NCI-H1105 (cell line): ENCODE data around the gene AFF3.
"Not testable (repeated sequence)": the region's sequence is repeated elsewhere in the genome, so short reads cannot be mapped to it uniquely, and the experiment has no call there.

ENCODE experiments used
- DNase-seq: peaks from one replicate; lab custom pipeline; 2025; lab: John Stamatoyannopoulos, UW

AFF3 gene

GRCh38 chr2:100148883-100149282 lies 6.5 kb upstream of the AFF3 start:
- no peak for DNase-seq

DNA sequence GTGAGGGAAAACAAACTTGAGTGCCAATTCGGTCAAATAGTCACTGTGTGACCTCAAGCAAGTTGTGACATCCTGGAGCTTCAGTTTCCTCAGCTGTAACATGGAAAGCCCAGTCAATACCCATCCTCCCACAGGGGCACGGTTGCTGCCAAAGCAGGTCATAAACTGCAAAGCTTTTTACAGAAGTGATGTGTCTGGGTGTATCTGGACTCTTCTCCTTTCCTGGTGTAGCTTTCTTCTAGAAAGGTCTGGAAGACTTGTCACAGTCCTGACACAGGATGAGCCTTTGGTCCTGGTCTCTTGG lies 4.2 kb upstream of the AFF3 start:
- DNase-seq: no peak

DNA sequence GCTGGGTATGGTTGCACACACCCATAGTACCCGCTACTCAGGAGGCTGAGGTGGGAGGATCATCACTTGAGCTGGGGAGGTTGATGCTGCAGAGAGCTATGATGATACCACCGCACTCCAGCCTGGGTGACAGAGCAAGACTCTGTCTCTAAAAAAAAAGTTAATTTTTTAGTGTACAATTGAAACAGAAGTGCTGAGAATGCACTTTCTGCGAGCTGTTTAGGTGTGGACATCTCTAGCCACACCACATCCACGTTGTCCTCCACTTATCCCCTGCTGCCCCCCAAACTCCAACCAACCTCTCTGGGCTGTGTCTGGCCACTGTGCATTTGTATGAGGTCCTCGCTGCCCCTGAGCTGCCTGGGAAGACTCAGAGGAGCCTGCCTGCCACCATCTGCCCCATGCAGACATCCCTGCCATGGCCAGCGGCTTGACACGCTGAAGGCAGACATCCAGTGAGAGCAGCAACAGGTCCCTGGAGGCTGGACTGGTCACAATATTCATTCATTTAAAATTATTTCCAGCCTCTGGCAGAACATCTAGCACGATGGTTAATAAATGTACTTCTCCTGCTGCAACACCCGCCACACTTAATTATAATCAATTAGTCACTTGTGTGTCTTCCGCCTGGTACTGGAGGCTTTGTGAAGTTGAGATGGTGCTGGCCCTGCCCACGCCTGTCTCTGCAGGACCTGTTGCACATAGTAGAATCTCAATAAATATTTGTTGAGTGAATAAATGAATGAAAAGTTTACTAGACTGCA lies 3.7 kb upstream of the AFF3 start:
- DNase-seq: no peak

DNA sequence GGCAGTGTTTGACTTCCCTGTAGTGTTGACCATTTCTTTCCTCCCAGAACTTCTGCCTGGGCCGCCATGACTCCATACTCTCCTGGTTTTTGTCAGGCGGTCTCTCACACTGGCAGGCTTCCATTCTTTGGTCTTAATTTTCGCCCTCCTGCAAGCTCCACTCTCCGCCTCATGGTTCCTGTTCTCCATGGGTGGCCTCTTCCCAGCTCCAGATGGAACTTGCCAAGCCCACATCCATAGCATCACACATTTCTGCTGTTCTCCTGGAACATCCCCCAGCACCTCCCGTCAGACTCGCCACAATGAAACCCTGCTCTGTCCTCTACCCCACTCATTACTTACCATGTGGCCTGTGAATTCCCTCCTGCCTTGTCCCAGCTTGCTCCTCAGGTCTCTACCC lies 896 bp upstream of the AFF3 start:
- DNase-seq: no peak

GRCh38 chr2:100141906-100142305 lies 484 bp downstream of the AFF3 start:
- no peak for DNase-seq

DNA sequence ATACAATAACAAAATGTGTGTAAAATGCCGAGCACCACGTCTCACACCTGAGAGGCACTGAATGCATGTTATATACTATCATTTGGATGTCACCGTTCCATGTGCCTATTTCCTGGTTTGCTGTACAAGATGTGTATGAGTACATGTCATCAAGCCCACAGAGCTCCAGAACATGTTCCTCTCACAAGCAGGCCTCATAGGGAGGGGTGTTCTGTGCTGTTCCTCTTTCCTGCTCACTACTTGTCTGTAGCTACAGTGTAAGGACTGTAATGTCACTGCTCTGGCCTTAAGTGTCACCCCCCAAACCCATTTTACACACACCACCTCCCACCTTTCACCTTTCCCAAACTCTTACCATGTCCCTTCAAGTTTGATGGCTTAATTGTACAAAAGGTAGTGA lies 1.8 kb downstream of the AFF3 start:
- no peak for DNase-seq

GRCh38 chr2:100137866-100138570 lies 4.4 kb downstream of the AFF3 start:
- no peak for DNase-seq

GRCh38 chr2:100137318-100137717 lies 5.1 kb downstream of the AFF3 start:
- no peak for DNase-seq

- DNase-seq: no peak
Measured at GRCh38 chr2:100136310-100136709, 6.1 kb downstream of the AFF3 start.

DNA sequence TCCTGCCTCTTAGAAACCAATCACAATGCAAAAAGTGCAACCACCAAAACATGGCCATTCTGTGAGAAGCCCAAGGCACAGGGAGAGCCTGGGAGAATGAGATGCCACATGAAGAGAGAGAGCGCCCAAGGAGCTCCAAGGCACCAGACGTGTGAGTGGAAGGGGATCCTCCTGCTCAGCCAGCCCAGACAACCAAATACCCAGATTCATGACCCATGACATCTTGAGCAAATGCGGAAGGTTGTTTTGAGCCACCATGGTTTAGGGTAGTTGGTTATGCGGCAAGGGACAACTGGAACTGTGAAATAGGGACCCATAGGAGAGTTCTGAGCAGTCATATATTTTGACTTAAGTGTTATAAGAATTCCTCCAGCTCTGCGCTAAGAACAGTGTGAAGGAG lies 7.0 kb downstream of the AFF3 start:
- DNase-seq: no peak

DNA sequence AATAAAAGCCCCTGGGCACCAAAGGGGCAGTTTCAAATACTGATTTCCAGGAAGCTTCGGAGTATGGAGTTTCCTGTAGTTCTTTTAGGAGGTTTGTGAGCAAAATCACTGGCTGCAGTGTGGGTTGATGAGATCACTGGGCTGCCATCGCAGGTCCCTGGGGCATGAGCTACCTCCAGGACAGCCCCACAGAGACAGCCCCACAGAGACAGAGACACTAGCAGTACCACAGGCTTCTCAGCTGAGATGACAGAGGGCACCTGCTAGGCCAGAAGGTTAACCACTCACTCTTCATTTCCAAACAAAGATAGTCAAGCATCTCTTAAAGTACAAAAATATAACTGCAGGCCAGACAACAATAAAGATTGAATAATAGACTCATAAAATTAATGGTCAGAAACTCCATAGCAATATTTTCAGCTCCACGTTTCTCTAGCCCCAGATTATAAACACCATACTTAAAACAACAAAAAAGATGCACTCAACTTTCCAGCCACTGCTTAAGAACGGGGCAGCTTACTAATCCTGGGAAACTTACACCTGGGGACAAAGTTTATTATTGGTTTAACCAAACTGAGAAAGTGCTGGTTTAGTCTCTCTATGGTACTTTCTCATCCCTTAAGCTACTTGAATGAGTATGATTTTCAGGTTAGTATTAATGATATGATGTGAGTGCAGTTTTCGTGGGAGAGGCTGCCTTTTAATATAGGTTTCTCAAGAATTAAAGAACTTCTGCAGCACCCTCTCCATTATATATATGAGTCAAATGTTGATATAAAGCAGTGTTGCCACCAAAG lies 11.6 kb downstream of the AFF3 start:
- no peak for DNase-seq

DNA sequence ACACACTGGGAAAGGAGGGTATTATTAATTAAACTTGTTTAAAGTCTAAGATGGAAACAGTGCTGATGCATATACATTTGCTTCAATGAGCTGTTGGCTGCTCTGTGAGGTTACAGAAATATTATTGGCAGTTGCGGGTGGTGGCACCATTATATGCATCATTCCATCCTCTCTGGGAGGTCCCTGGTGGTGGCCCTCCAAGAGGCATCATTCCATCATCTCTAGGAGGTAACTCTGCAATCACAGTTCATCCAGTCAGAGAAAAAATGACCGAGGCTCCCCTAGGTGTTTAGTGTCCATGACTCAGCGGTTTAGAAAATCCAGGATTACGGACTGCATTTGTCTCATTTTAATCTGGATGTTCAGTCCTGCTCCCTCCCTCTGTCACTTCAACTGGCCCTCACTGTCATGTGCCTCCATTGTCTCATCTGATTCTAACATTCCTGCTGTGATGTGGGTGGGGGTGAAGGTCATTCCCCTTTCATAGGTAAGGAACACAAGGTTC lies 15.4 kb downstream of the AFF3 start:
- no peak for DNase-seq

- DNase-seq: peak; percentile 38
Measured at GRCh38 chr2:100126201-100126600, 16.2 kb downstream of the AFF3 start.

DNA sequence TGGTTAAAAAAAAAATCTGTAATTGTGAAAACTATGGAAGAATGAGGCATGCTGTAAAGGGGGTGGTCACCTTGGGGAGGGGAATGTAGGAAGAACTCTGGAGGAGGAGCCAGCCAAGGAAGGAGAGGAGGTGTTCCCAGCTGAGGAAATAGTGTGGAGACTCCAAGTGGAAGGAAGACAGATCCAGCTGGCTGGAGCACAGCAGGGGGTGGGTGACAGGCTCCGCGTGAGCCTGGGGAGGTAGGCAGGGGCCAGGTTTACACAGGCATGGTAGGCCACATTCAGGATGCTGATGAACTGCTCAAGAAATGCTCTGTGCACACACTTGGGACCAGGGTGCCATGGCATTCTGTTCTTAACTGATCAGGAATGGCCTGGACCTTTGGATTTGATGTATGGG lies 16.8 kb downstream of the AFF3 start:
- DNase-seq: no peak

DNA sequence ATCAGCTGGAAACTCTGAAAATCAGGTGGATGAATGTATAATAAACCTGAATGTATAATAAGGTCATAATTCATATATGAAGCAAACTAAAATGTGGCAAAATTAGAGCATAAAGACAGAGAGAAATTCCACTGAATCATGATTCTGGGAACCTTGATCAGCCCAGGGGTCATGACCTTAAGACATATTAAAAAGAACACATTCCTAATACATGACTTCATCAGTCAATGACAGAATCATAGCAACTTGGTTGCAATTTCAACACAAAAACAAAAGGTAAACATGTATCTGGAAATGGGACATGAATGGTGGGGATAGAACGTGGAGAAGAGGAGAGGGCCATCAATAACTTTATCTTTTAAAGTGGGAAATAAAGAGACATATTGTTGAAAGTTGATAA lies 17.6 kb downstream of the AFF3 start:
- no peak for DNase-seq

GRCh38 chr2:100121124-100121718 lies 21.2 kb downstream of the AFF3 start:
- no peak for DNase-seq

- DNase-seq: no peak
Measured at GRCh38 chr2:100119235-100119634, 23.2 kb downstream of the AFF3 start.

- DNase-seq: no peak
Measured at GRCh38 chr2:100113990-100114433, 28.4 kb downstream of the AFF3 start.

DNA sequence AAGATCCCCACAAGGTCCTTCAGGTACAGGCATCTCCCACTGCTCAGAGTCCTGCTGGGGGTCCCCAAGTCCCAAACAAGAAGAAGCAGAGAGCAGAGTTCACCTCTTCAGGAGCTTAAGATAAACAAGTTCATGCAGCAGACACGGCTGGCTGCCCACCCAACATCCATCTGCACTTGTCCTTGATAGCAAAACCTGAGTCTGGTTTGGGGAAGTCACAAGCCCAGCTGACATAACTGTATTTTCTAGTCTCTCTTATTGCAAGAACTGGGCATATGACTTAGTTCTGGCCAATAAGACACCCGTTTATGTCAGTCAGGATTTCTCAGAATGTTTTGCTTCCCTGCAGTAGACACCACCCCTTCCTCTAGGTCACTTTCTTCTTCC lies 31.8 kb downstream of the AFF3 start:
- no peak for DNase-seq

DNA sequence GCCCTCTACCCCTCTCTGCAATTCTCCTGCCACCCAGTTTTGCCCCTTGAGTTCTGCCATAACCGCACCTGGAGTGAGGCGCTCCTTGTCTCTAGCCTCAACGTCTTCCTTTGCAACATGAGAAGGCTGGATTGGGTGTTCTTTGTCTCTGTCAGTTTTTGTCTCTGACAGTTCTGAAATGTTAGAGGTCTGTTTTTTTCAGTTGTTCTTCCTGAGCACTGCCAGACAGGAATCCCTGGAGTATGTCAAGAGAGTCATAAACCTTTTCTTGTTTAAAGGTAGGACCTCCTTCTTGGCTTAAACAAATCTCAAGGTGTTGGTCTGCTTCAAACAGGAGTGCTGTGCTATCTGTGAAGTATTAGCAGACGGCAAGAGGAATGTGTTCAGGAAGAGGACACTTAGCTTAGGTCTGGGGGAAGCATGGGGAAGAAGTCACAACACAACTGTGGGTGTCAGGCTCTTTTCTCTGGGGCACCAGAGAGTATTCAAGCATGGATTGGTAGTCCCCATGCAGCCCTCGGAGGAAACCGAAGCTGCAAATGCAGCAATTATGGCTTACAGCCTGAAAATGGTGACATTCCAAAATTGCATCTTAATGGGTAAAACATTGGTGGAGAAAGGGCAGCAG lies 32.3 kb downstream of the AFF3 start:
- DNase-seq: no peak

- DNase-seq: not testable (repeated sequence)
Measured at GRCh38 chr2:100108648-100109020, 33.8 kb downstream of the AFF3 start.
